T-helper 1 cell (primary cell): ENCODE data around the gene ATP9B.
A peak's percentile ranks its signal among the peaks of the same experiment; 100 is the strongest.
"Not testable (repeated sequence)": the region's sequence is repeated elsewhere in the genome, so short reads cannot be mapped to it uniquely, and the experiment has no call there.

Experiments used
- DNase-seq, 5 donors: peaks; one replicate each; pipeline ENCODE4 v3.0.0-alpha.2; 2012 to 2020

ATP9B gene

DNA sequence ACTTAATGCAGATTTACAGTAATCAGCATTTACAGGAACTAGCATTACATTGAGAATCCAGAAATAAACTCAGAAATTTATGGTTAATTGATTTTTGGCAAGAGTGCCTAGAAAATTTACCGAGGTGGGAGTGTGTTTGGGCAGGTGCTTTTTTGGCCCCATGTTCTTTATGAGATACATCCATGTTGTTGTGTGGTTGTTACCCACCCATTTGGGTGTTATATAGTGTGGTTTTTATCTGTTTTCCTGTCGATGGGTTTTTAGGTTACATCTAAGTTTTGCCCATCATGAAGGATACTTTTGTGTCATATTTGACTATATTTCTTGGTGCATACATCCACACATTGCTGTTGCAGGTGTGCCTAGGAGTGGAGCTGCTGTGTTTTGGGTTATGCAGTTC, 82.0 kb downstream of the ATP9B start:
- DNase-seq: no peak

DNA sequence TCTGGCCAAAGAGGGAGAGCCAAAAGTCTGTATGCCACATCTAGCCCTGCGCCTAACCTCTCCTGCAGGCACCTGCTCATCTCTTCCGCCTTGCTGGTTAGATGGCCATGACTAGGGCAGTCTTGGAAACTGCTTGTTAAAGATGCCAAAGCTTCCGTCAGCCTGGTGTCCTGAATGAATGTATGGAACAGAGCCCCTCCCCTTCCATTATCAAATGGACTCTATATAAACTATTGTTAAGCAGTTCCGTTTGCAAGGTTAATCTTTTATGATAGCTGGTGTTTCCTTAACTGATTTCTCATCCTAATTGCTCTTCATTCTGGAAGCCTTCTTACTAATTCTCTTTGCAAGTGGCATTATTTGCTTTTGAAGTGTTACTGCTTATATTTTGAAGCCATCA, 87.1 kb downstream of the ATP9B start:
- no peak for DNase-seq

GRCh38 chr18:79164706-79165105, 95.5 kb downstream of the ATP9B start:
- DNase-seq: no peak

DNA sequence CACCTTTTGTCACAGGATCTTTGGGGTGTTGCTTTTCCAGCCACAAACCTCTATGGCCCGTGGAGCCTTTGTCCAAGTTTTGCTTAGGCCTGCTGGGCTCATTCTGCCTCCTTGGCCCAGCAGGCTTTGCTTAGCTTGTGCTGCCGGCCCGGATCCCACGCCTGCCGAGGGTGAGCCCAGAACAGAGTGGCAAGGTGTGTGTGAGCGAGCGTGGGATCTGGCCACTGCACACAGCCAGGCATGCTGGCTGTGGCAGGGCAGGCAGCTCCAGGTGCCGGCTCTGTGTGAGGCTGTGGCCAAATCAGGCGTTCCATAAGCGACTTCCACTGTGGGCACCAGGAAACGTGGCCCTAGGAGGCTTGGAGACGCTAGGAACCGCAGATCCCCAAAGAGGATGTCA, 97.5 kb downstream of the ATP9B start:
- DNase-seq: no peak

GRCh38 chr18:79167526-79168190, 98.5 kb downstream of the ATP9B start:
- no peak for DNase-seq

DNA sequence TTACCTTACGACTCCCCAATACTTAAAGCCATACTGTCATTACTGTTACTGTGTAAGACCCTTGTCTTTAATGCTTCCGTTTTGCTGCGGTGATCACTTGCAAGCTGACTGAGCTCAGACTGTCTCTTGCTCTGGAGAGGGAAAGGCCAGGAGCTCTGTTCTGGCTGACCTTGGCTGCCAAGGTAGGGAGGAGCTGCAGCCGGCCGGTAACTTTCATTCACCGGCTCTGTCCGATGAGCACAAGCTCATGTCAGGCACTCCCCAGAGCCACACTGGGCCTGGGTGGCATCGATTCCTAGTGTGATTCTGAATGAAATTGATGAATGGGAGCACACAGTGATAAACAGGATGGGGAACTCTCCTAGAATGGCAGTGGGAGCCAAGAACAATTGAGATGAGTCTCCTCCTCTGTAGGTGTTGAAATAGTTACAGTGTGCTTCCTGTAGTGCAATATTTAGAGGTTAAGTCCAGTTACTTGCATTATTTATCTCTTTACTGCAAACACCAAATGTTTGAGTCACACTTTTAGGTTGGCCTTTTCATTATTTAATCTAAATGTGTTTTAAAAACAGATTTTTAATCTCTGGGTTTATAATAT, 100.9 kb downstream of the ATP9B start:
- no peak for DNase-seq

DNA sequence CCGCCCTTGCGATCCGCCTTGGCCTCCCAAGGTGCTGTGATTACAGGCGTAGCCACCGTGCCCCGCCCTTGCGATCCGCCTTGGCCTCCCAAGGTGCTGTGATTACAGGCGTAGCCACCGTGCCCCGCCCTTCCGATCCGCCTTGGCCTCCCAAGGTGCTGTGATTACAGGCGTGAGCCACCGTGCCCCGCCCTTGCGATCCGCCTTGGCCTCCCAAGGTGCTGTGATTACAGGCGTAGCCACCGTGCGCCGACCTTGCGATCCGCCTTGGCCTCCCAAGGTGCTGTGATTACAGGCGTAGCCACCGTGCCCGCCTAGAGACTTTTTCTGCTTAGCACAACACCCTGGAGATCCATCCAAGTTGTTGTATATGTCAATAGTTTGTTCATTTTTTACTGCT, 103.1 kb downstream of the ATP9B start:
- DNase-seq: not testable (repeated sequence)

GRCh38 chr18:79173742-79174141, 104.5 kb downstream of the ATP9B start:
- no peak for DNase-seq

- no peak for DNase-seq
Measured at GRCh38 chr18:79178113-79178531, 108.9 kb downstream of the ATP9B start.

DNA sequence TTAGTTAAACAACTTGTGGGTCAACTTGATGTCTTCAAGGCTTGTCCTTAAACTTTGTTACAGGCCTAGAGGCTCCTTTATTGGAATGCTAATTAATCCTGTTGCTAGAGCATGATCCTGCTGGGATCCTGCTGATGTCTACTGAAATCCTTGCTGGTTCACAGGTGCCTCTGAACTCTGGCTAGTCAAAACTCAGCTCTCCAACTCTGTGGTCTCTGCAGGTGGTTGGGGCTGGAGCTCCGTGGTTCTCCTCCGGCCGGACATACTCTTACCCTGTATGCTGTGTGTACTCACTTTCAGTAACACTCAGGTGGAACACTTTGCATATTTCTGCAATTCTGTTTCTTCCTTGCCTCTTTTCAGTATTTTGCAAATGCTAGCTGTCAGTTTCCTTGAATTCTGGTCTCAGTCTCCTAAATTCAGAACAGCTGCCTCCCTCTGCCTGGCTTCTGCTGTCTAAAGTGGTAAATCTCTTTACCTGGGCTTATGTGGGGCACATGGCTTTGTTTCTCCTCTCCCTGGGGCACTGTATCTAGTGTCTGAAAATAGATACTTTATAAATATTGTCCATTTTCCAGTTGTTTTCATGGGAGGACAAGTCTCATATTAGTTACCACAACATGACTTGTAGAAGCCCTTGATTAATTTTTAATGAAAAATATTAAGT, 113.0 kb downstream of the ATP9B start:
- no peak for DNase-seq

DNA sequence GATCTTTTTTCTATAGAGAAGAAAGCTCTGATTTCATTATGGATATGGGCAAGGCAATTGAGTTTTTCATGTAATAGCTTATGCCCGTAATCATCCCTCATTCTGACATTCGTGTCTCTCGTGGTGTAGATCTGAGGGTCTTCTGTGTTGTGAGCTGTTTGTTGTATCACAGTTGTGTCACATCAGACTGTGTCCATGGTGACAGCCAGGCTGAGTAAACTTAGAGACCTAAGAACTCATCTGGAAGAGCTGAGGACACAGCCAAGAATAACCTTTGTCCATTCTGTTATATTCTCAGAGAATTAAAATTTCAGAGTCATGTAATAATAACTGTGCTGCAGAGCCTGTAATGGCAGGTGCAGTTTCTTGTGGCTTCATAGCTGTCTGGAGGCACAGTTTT, 116.5 kb downstream of the ATP9B start:
- DNase-seq: no peak

GRCh38 chr18:79186649-79187048, 117.5 kb downstream of the ATP9B start:
- DNase-seq: no peak

DNA sequence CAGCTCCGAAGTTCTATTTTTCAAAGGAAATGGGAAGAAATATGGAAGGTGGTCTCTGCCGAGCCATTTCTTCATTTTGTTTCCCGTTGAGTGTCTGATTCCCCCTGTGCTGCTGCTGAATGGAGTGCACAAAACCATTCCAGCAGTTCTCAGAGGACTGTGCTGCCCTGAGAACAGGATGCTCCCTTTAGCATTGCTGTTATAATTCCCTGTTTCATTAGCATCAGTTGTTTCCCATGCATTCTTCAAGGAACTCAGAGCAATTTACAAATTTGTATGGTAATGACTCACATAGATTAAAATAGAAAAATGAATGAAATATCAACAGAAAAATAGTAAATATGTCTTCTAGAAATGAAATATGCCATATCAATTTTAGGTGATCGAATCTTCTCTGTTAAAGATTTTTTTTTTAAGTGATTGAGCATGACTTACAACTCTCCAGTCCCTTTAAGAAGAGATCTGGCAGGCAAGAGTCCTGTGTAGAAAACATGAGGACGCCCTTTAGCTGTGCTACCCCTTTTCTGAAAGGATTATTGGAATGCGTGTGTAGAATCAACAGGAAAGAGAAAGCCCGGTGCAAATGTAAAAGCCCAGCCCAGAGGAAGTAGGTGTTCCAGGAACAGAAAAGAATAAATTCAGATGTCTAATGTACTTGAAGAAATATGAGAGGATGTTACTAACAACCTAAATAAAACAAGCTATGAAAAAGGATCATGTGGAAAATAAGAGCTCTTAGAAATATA, 118.5 kb downstream of the ATP9B start:
- no peak for DNase-seq

- no peak for DNase-seq
Measured at GRCh38 chr18:79191418-79191817, 122.2 kb downstream of the ATP9B start.

GRCh38 chr18:79191956-79192355, 122.8 kb downstream of the ATP9B start:
- no peak for DNase-seq

GRCh38 chr18:79193826-79194225, 124.6 kb downstream of the ATP9B start:
- DNase-seq: no peak

- no peak for DNase-seq
Measured at GRCh38 chr18:79195716-79196683, 126.8 kb downstream of the ATP9B start.

DNA sequence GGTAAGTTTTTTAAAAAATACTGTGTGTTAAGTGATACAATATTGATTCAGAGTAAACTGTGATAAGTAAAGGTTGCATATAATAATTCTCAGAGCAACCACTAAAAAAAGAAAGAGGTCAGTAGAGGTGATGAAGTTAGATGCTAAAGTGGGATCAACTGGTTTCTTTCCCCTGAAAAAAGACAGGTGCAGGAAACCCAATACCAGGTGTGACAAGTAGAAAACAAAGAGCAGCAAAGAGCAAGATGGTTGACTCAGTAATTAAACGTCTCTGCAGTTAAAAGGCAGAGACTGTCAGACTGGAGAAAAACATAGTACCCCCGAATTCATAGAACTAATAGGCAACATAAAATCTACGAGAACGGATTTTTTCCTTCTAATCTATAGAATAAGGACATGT, 128.3 kb downstream of the ATP9B start:
- DNase-seq: no peak

- DNase-seq: no peak
Measured at GRCh38 chr18:79199691-79200374, 130.6 kb downstream of the ATP9B start.

DNA sequence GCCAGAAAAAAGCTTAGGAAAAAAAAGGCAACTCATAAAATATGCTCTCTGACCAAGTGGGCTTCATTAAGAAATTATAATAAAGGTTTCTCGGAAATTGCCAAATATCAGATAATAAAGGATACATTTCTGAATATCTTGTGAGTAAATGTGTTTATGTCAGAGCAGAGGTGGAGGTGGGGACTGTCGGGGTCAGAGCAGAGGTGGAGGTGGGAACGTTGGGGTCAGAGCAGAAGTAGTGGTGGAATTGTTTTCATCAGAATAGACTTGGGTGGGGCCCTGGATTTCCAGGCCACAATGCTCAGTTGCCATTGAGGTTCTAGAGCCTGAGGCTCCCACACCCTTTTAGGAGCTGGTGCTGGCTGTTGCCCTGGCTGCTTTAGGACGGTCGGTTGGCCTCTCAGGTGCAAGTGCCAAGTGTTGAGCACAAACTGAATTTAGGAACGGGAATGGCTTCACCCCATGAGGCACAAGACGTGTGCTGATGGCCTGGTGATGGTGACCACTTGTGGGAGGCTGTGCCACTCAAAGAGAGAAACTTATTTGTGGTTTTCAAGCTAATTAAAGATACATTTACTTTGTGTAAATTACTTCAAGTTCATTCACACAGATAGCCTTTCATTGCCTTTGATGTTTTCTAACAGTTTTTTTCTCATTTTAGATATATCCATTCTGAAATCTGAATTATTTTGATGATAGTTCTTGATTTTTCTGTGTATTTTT, 131.5 kb downstream of the ATP9B start:
- peak in 4 of 5 donors; percentile 29 to 58 (median 32) for DNase-seq

DNA sequence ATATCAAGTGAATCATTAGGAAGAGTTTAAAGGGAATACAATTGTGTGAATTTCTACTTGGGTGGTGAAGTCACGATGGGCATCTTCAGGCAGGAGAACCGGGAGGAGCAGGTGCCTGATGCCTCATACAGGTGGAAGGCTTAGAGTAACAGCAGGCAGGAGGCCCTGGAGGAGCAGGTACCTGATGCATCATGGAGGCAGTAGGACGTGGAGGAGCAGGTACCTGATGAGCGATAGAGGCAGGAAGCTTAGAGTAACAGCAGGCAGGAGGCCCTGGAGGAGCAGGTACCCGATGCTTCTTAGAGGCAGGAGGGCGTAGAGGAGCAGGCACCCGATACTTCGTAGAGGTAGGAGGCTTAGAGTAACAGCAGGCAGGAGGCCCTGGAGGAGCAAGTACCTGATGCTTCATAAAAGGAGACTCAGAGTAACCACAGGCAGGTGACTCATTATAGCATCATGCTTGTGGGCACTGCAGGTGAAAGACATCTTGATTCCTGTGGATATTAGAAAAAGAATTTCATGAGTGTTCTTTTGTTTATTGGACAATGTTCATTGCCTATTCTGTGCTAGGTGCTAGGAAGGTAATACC, 133.9 kb downstream of the ATP9B start:
- no peak for DNase-seq
